Coronary artery (tissue), 2 donors: Measurements from ENCODE around the gene SSBP1.

ENCODE experiments used
- DNase-seq: peaks from one replicate; pipeline ENCODE4 v3.0.0-alpha.2; 2017; ENCODE audit warnings: low spot score
- H3K27ac ChIP-seq, 2 donors: fragments of 200-600 bp; sonication (generic); one replicate each; pipeline ENCODE4 v1.5.1; 2016 to 2019
- H3K4me3 ChIP-seq: fragments of 200-600 bp; sonication (generic); 2 replicates; pipeline ENCODE4 v1.5.1; 2016; ENCODE audit warnings: mild to moderate bottlenecking, moderate library complexity
- TF ChIP-seq, protein P1 (sequence below): fragments of 200-600 bp; sonication (generic); IDR thresholded peaks from one replicate; pipeline ENCODE4 v1.5.1; 2019; ENCODE audit warnings: antibody characterized with exemption

Gene SSBP1

DNA sequence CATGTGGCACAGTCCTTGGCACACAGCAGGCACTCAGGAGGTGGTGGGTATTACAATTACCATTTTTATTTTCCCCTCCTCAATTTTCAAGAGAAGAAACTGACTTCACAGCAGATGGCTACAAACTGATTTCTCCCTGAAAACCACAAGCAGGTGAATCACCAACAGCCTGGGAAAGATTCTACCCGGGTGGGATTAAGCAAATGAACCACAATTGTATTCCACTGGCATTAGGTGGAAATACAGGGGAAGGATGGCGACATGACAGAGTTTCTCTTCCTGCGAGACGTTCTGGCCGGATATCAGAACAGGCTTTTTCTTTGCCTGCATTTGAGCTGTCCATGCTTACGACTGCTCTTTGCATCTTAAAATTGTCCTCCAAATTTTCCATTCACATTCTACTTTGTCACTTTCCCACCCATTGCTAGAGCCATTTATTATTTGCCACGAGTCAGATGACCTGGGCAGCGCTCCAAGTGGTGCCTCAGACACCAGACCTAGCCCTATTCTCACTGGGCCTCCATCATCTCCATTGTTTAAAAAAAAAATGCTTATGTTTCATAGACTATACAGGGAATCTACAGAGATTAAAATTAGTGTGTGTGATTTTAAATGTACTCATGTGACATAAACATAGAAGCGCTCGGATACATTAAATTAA lies 40.8 kb upstream of the SSBP1 start:
- TF ChIP-seq, protein P1, sequence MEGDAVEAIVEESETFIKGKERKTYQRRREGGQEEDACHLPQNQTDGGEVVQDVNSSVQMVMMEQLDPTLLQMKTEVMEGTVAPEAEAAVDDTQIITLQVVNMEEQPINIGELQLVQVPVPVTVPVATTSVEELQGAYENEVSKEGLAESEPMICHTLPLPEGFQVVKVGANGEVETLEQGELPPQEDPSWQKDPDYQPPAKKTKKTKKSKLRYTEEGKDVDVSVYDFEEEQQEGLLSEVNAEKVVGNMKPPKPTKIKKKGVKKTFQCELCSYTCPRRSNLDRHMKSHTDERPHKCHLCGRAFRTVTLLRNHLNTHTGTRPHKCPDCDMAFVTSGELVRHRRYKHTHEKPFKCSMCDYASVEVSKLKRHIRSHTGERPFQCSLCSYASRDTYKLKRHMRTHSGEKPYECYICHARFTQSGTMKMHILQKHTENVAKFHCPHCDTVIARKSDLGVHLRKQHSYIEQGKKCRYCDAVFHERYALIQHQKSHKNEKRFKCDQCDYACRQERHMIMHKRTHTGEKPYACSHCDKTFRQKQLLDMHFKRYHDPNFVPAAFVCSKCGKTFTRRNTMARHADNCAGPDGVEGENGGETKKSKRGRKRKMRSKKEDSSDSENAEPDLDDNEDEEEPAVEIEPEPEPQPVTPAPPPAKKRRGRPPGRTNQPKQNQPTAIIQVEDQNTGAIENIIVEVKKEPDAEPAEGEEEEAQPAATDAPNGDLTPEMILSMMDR: no peak
- Histone ChIP-seq H3K4me3 (no peak overlapping the region), H3K27ac (no peak overlapping the region)
- no peak for DNase-seq

DNA sequence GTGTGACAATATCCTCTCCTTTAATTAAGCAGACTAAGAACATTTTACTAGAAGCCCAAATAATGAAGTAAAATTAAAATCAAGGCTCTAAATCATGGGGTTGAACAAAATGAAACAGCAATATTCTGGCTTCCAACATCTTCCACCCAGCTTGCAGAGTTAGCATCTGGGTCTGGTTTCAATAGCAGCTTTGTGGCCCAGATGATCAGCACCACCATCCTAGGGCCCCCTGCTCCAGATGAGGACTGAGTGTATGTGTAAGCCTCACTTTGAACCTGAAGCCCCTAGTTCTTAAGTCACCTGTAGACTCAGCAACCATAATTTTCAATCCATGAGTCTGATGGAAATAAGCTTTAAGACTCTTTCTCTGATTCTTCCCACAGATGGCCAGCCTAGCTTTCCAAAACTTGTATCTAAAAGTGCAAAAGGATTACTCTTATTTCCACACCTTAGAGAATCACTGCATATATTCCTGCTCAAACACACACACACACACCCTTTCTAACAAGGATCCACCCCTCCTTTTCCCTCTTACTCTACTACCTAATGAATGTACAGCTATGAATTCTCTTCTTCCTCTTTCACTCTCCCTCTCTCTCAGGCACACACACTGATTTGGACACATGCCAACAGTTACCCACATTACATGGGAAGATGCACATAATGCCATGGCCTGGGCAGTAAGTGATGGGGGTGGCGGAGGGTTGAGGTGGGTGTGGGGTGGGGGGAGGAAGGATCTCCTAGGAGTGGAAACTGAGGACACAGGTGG lies 39.7 kb upstream of the SSBP1 start:
- TF ChIP-seq, protein P1: no peak
- H3K4me3 ChIP-seq: no peak overlapping the region
- no peak overlapping the region for H3K27ac ChIP-seq
- no peak for DNase-seq

DNA sequence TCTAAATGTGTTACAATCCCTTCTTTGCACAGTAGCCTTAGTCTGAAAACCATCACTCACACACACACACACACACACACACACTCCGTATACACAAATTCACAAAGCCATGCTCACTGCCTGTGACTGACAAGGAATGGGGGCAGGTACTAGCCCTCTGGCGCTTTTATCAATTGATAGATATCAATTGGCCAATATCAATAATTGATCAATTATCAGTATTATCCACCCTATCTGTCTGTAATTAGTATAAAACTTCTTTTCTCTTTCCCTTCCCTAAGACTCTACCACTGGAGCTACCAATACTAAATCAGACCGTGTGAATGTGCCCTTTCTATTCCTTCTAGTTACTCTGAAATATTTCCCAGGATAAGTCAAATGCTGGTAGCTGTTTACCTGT lies 38.3 kb upstream of the SSBP1 start:
- TF ChIP-seq, protein P1: no peak
- no peak overlapping the region for H3K4me3 ChIP-seq
- no peak for DNase-seq
- no peak overlapping the region for H3K27ac ChIP-seq

DNA sequence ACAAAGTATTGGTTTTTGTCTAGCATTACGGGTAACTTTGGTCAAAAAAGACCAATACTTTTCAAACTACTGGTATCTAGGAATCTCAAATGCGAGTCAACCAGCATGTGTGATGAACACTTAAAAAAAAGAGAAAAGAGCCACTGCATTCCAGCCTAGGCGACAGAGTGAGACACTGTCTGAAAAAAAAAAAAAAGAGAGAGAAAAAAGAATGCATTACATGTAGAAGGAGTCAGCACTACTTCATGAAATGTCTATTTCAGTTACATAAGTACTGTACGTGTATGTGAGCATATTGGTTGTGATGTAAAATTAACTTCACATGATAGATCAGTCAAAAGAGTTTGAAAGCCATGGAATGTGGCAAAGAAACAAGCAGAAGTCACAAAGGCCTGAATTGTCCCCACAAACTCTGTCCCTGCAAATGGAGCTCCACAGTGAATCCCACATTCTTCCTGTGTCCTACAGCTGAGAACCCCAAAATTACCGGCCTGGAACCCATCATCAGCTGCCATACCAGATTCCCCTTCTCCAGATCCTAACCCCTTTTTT lies 37.8 kb upstream of the SSBP1 start:
- peak overlapping the region; percentile 86 for H3K4me3 ChIP-seq
- TF ChIP-seq, protein P1: no peak
- peak overlapping the region; percentile 83 to 92 for H3K27ac ChIP-seq
- no peak for DNase-seq

DNA sequence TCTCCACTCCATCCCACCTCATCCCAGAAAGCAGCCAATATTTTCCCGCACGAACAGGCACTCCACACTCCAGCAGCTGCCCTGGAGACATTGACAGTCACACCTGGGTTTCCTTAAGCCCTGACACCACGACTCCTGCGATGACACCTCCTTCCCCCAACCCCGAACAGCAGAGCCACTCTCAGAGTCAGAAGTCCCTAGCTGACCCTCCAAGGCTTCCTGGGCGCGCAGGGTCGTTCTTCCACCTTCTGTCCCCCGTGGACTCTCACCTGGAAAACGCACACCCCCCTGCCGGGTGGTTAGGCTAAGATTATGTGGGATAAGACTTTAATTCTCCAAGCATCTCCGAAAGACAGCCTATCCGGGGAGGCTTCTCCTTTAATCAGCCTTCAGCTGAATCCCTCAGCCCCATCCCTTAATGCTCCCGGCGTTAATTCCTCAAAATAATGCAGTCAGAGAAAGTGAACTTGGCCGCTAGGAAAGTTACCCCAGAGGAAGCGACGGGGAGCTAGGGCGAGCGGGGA lies 37.2 kb upstream of the SSBP1 start:
- TF ChIP-seq, protein P1: no peak
- Histone ChIP-seq H3K4me3 (peak overlapping the region; percentile 86), H3K27ac (peak overlapping the region; percentile 83 to 92)
- no peak for DNase-seq

DNA sequence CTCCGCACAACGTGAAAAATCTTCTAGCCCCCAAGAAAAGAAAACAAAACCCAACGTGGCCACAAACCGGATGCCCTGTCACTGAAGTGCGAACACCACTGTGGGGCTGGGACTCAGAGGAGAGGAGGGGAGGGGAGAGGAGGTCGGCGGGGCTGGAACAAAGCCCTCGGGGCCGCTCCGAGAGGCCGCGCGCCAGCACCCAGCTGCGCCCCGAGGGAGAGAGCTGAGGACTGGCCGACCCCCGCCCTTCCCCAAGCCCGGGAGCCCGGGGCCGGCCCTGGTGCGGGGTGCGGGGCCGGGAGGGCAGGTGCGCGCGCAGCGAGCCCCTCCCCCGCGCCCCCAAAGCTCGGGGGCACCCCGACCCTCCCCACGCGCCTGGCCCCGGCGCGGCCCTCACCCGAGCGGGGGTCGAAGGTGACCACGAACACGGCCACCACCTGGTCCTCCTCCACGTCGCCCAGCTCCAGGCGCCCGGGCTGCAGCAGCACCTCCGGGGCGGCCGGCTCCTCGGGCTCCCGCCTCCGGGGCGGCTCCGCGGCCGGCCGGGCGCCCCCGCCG lies 36.6 kb upstream of the SSBP1 start:
- DNase-seq: no peak
- Histone ChIP-seq H3K27ac (peak overlapping the region; percentile 83 to 92), H3K4me3 (peak overlapping the region; percentile 86)
- TF ChIP-seq, protein P1: no peak
